Articular chondrocyte of knee joint (primary cell): ENCODE measurements around the gene STRA8. TPM values are rescaled to one million over a fixed set of nuclear protein-coding genes. Genes with fewer than 3 reads are reported as not detected.
A peak's percentile ranks its signal among the peaks of the same experiment; 100 is the strongest.

ENCODE experiments used
- small RNA-seq: library from RNA; depleted of rRNA; stranded (forward); fragments of <200 nt; gene quantifications from one replicate; pipeline ENCODE3, GENCODE V24; 2012
- total RNA-seq: library from RNA; depleted of rRNA; stranded (reverse); fragments of >200 nt; gene quantifications from 2 replicates; pipeline ENCODE4 v1.2.3, GENCODE V29; 2012

STRA8 gene
- total RNA-seq, result not detected in 2 replicates

GRCh38 chr7:135233570-135233969, at the start of gene STRA8:
Gene STRA8 (plus strand): TSS chr7:135233838. CDS start chr7:135240525, 6,687 bp downstream.

DNA sequence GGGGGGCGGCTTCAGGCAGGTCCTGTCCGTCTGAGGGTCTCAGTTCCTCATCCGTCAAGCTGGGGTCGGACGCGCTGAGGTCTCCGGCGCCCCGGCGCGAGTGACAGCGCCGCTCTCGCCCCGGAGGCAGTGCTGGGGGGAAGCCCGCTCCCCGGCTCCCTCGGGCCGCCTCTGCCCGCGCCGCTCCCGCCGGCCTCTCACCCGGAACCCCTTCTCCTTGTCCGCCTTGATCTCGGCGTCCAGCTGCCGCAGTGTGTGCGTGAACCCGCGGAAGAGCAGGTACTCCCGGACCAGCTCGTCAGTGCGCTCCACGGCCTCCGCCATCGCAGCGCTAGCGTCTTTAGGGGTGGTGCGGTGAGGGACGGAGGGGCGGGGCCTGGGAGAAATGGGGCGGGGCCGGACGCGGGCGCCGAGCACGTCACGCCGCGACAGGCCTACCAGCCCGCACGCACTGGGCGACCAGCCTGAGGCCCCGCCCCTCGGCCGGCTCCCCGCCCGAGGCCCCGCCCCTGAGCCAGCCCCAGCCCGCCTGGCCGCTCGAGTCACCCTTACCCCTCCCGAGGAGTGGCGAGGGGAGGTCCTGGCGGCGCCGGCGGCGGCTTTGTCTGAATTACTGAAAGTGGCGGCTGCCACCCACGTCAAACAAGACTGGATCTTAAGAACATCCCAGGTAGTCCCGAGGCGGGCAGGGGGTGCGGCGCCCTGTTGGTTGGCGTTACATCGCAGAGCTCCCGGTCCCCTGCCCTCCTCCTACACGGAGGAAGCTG, 22.3 kb upstream of the STRA8 start, which contains the start of gene WDR91:
WDR91 (minus strand) TSS at position 348 of the 767 bp plus-strand sequence; CDS start at position 324, 24 bp downstream.

Small RNAs within 50 kb of the gene (small RNA-seq; reads per million reads assigned to genes)
- 2.4 reads per million, percentile 77 among the genes with 10 or more reads in this experiment for gene MIR6509

Other genes starting within 250 kb of the STRA8 start
- gene AGBL3, start 247.3 kb upstream of the STRA8 start, total RNA-seq, result 1.8 TPM in 2 replicates
- gene TMEM140, start 85.8 kb upstream of the STRA8 start, total RNA-seq, result 12.0 and 18.5 TPM in 2 replicates
- 40.8 and 41.2 TPM in 2 replicates for gene CYREN, start 63.1 kb upstream of the STRA8 start, total RNA-seq
- gene WDR91, start 22.3 kb upstream of the STRA8 start, total RNA-seq, result 8.0 and 10.1 TPM in 2 replicates